ENCODE measurements around the gene TSPAN12.

DNA sequence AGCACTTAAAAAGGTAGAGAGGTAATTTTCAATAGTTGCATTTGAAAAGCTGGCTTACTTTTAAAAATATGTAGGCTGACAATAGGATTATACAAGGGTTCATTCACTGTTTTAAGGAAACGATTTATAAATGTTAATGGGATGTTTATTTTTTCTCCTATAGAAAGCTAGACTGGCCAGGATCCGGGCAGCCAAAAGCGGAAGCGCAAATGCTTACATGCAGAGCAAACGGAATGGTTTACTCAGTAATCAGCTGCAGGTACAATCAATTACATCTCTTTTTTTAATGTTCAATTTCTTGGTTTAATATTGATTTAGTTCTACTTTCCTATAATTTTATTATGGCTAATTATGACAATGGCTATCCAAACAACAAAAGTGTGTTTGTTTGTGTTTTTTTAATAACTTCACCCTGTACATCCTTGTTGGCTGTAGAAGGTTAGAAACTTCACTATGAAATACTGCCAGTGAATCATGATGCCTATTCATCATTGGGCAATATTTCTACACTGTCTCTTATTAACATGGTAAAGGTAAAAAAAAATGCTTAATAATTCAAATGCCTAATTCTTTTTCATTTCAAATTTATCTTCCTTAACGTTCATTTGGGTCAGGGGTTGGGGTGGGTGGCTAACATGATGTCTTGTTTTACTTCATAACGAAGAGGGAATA is 116.4 kb downstream of the TSPAN12 start:
- TF ChIP-seq, protein P1, sequence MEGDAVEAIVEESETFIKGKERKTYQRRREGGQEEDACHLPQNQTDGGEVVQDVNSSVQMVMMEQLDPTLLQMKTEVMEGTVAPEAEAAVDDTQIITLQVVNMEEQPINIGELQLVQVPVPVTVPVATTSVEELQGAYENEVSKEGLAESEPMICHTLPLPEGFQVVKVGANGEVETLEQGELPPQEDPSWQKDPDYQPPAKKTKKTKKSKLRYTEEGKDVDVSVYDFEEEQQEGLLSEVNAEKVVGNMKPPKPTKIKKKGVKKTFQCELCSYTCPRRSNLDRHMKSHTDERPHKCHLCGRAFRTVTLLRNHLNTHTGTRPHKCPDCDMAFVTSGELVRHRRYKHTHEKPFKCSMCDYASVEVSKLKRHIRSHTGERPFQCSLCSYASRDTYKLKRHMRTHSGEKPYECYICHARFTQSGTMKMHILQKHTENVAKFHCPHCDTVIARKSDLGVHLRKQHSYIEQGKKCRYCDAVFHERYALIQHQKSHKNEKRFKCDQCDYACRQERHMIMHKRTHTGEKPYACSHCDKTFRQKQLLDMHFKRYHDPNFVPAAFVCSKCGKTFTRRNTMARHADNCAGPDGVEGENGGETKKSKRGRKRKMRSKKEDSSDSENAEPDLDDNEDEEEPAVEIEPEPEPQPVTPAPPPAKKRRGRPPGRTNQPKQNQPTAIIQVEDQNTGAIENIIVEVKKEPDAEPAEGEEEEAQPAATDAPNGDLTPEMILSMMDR (IDR thresholded peaks at IDR 0.05) = no peak
- no peak for TF ChIP-seq POLR2A (IDR thresholded peaks at IDR 0.05)
